GM13976 (cell line): ENCODE measurements around the gene CEP135.
"Not testable (repeated sequence)": the region's sequence is repeated elsewhere in the genome, so short reads cannot be mapped to it uniquely, and the experiment has no call there.

Experiments used
- DNase-seq: peaks from one replicate; pipeline ENCODE4 v3.0.0; 2012; ENCODE audit warnings: low spot score
- CTCF ChIP-seq: IDR thresholded peaks from 2 replicates; pipeline ENCODE4 v1.5.1; 2012; ENCODE audit warnings: borderline replicate concordance, mild to moderate bottlenecking; ENCODE audit not compliant: insufficient read depth; ENCODE audit errors: extremely low read depth, missing control alignments, control extremely low read depth
- in situ Hi-C: fragments of 300-500 bp; cut with MboI; formaldehyde crosslinking; loops from one replicate; pipeline ENCODE4 v1.12.0; 2022; ENCODE audit warnings: low sequenced_read_pairs, mixed read lengths, inconsistent platforms; ENCODE audit not compliant: unreplicated experiment

CEP135 gene

GRCh38 chr4:56067826-56068225 is 119.1 kb downstream of the CEP135 start:
- DNase-seq: no peak
- TF ChIP-seq CTCF: no peak
- in situ Hi-C loops: no loop called here

GRCh38 chr4:56072730-56073129 is 124.0 kb downstream of the CEP135 start:
- DNase-seq, in situ Hi-C loops: not testable (repeated sequence)

- DNase-seq: no peak
- no peak for TF ChIP-seq CTCF
- in situ Hi-C loops: no loop called here
Measured at GRCh38 chr4:56077676-56078075, 128.9 kb downstream of the CEP135 start.

- in situ Hi-C loops: no loop called here
- no peak for DNase-seq
- no peak for TF ChIP-seq CTCF
Measured at GRCh38 chr4:56078866-56079265, 130.1 kb downstream of the CEP135 start.

- no peak for DNase-seq
- no peak for TF ChIP-seq CTCF
- in situ Hi-C loops: no loop called here
Measured at GRCh38 chr4:56080384-56080783, 131.6 kb downstream of the CEP135 start.

GRCh38 chr4:56082829-56083228 is 134.1 kb downstream of the CEP135 start:
- no peak for TF ChIP-seq CTCF
- no peak for DNase-seq
- in situ Hi-C loops: no loop called here
